Coronary artery (tissue), 2 donors: Measurements from ENCODE around the gene SLC29A1.
"Not testable (repeated sequence)": the region's sequence is repeated elsewhere in the genome, so short reads cannot be mapped to it uniquely, and the experiment has no call there.

Experiments used
- DNase-seq: peaks from one replicate; pipeline ENCODE4 v3.0.0-alpha.2; 2017; ENCODE audit warnings: low spot score
- H3K27ac ChIP-seq, 2 donors: fragments of 200-600 bp; sonication (generic); one replicate each; pipeline ENCODE4 v1.5.1; 2016 to 2019
- H3K4me3 ChIP-seq: fragments of 200-600 bp; sonication (generic); 2 replicates; pipeline ENCODE4 v1.5.1; 2016; ENCODE audit warnings: mild to moderate bottlenecking, moderate library complexity
- TF ChIP-seq, protein P1 (sequence below): fragments of 200-600 bp; sonication (generic); IDR thresholded peaks from one replicate; pipeline ENCODE4 v1.5.1; 2019; ENCODE audit warnings: antibody characterized with exemption

The SLC29A1 gene

GRCh38 chr6:44228433-44228832 lies 5.0 kb downstream of the SLC29A1 start:
- H3K27ac ChIP-seq = peak overlapping the region in 1 of 2 donors; percentile 87
- TF ChIP-seq, protein P1, sequence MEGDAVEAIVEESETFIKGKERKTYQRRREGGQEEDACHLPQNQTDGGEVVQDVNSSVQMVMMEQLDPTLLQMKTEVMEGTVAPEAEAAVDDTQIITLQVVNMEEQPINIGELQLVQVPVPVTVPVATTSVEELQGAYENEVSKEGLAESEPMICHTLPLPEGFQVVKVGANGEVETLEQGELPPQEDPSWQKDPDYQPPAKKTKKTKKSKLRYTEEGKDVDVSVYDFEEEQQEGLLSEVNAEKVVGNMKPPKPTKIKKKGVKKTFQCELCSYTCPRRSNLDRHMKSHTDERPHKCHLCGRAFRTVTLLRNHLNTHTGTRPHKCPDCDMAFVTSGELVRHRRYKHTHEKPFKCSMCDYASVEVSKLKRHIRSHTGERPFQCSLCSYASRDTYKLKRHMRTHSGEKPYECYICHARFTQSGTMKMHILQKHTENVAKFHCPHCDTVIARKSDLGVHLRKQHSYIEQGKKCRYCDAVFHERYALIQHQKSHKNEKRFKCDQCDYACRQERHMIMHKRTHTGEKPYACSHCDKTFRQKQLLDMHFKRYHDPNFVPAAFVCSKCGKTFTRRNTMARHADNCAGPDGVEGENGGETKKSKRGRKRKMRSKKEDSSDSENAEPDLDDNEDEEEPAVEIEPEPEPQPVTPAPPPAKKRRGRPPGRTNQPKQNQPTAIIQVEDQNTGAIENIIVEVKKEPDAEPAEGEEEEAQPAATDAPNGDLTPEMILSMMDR = no peak
- no peak for DNase-seq
- no peak overlapping the region for H3K4me3 ChIP-seq

DNA sequence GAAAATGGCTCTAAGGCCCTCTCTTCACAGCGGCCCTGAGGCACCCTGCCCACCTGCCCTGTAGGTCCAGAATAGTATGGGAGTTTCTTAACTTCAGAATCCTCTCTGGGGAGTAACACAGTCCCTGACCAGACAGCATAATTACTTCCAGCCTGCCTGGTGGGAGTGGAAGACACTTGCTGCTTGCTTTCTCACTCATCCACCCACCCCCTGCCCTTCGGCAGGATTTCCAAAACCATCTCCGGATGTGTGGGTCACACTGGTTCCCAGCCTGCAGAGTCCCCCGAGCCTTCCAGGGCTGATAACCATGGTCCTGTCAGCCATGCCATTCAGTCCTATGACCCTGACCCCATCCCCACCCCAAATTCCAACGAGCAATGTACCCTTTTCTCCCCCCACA lies 5.4 kb downstream of the SLC29A1 start:
- peak overlapping the region in 1 of 2 donors; percentile 87 for H3K27ac ChIP-seq
- DNase-seq = no peak
- TF ChIP-seq, protein P1 = no peak
- H3K4me3 ChIP-seq = no peak overlapping the region

- no peak overlapping the region for H3K4me3 ChIP-seq
- H3K27ac ChIP-seq = peak overlapping the region in 1 of 2 donors; percentile 87
- TF ChIP-seq, protein P1 = no peak
- DNase-seq = no peak
Observed at GRCh38 chr6:44229376-44230033, 6.1 kb downstream of the SLC29A1 start.

DNA sequence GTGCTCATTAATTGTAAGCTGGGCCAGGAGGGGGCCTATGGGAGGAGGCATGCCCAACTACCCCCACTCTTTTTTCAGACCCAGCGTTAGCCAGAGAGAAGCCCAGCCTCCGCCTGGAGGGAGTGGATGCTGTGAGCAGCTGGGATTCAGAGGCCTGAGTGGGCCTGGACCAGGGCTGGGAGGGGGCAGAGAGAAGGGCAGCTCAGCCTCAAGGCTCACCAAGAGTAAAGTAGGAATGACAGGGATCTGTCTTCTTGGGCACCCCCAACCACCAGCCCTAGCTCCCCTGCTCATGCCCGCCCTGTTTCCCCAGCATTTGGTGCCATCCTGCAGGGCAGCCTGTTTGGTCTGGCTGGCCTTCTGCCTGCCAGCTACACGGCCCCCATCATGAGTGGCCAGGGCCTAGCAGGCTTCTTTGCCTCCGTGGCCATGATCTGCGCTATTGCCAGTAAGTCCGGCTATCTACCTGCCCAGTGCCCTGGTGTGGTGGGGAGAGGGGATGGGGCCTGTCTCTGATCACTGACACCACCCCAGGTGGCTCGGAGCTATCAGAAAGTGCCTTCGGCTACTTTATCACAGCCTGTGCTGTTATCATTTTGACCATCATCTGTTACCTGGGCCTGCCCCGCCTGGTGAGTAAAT lies 6.8 kb downstream of the SLC29A1 start:
- TF ChIP-seq, protein P1 = no peak

GRCh38 chr6:44231426-44231825 lies 8.0 kb downstream of the SLC29A1 start:
- DNase-seq, H3K4me3 ChIP-seq: not testable (repeated sequence)
- H3K27ac ChIP-seq = peak overlapping the region in 1 of 2 donors; percentile 91

More for the DNA sequence above, 6.8 kb downstream of the SLC29A1 start:
- Histone ChIP-seq H3K27ac (peak overlapping the region in 1 of 2 donors; percentile 87), H3K4me3 (no peak overlapping the region)
- no peak for DNase-seq

DNA sequence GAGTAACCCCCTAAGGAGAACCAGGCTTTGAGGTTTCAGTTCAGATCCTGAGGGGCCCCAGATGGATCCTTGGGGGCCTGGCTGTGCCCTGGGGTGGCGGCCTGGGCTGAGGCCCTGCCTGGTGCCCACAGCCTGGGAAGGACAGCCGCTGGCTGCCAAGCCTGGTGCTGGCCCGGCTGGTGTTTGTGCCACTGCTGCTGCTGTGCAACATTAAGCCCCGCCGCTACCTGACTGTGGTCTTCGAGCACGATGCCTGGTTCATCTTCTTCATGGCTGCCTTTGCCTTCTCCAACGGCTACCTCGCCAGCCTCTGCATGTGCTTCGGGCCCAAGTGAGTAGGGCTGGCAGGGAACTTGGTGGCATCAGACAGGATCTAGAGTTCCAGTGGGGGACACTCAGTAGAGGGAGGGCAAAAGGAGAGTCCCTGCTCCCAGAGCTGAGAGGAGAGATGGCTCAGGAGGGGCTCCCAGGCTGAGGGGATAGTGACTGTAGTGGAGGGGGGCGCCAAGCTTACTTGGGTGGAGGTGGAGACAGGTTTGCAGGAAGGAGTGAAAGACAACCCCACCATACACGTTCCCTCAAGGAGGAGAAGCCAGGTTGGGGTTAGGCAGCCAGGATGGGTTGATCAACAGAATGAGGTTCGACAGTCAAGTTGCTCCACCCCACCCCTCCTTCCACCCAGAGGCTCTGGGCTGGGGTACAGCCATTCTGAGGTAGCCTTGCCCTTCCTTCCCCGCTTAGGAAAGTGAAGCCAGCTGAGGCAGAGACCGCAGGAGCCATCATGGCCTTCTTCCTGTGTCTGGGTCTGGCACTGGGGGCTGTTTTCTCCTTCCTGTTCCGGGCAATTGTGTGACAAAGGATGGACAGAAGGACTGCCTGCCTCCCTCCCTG lies 9.5 kb downstream of the SLC29A1 start:
- TF ChIP-seq, protein P1 = no peak
- Histone ChIP-seq H3K27ac (peak overlapping the region; percentile 79 to 91), H3K4me3 (peak overlapping the region; percentile 17)
- no peak for DNase-seq

DNA sequence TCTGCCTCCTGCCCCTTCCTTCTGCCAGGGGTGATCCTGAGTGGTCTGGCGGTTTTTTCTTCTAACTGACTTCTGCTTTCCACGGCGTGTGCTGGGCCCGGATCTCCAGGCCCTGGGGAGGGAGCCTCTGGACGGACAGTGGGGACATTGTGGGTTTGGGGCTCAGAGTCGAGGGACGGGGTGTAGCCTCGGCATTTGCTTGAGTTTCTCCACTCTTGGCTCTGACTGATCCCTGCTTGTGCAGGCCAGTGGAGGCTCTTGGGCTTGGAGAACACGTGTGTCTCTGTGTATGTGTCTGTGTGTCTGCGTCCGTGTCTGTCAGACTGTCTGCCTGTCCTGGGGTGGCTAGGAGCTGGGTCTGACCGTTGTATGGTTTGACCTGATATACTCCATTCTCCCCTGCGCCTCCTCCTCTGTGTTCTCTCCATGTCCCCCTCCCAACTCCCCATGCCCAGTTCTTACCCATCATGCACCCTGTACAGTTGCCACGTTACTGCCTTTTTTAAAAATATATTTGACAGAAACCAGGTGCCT lies 10.2 kb downstream of the SLC29A1 start:
- TF ChIP-seq, protein P1 = no peak
- Histone ChIP-seq H3K27ac (peak overlapping the region; percentile 79 to 91), H3K4me3 (peak overlapping the region; percentile 17)
- no peak for DNase-seq
